Coronary artery (tissue), 2 donors: ENCODE results near the gene AMBN.

Experiments used
- DNase-seq: peaks from one replicate; pipeline ENCODE4 v3.0.0-alpha.2; 2017; ENCODE audit warnings: low spot score
- H3K27ac ChIP-seq, 2 donors: fragments of 200-600 bp; sonication (generic); one replicate each; pipeline ENCODE4 v1.5.1; 2016 to 2019
- H3K4me3 ChIP-seq: fragments of 200-600 bp; sonication (generic); 2 replicates; pipeline ENCODE4 v1.5.1; 2016; ENCODE audit warnings: mild to moderate bottlenecking, moderate library complexity
- TF ChIP-seq, protein P1 (sequence below): fragments of 200-600 bp; sonication (generic); IDR thresholded peaks from one replicate; pipeline ENCODE4 v1.5.1; 2019; ENCODE audit warnings: antibody characterized with exemption

The AMBN gene

DNA sequence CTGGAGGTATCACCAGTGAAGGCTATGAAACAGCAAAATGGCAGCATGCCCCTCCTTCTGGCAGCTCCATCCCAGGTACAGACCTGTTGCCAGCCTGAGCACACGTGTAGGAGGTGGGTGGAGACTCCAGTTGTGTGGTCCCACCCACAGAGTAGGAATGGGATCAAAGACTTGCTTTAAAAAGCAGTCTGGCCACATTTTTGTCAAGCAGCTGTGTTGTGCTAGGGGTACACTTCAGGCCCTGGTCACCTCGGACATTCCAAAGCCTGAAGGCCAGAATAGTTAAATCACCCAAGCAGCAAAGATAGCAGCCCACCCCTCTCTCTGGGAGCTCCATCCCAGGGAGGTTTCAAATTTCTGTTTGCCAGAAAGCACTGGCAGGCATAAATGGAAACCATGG is 20.3 kb upstream of the AMBN start:
- DNase-seq: no peak
- Histone ChIP-seq H3K27ac (no peak overlapping the region), H3K4me3 (no peak overlapping the region)
- TF ChIP-seq, protein P1, sequence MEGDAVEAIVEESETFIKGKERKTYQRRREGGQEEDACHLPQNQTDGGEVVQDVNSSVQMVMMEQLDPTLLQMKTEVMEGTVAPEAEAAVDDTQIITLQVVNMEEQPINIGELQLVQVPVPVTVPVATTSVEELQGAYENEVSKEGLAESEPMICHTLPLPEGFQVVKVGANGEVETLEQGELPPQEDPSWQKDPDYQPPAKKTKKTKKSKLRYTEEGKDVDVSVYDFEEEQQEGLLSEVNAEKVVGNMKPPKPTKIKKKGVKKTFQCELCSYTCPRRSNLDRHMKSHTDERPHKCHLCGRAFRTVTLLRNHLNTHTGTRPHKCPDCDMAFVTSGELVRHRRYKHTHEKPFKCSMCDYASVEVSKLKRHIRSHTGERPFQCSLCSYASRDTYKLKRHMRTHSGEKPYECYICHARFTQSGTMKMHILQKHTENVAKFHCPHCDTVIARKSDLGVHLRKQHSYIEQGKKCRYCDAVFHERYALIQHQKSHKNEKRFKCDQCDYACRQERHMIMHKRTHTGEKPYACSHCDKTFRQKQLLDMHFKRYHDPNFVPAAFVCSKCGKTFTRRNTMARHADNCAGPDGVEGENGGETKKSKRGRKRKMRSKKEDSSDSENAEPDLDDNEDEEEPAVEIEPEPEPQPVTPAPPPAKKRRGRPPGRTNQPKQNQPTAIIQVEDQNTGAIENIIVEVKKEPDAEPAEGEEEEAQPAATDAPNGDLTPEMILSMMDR: no peak

DNA sequence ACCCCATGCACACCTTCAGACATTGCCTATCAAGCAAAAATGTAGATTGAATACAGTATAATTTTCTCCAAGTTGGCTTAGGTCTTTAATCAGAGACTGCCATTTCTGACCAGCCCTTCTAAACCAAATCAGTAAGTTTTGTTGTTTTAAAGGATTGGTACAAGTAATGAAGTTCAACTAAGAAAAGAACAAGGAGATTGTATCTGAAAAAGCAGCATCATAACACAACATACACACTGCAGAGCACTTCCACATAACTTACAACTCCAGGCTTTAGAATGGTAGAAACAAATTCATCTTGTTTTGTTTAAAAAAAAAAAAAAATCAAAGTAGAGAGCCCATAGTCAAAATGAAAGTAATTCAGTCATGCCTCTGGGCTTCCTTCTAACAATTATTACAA is 16.1 kb upstream of the AMBN start:
- Histone ChIP-seq H3K27ac (no peak overlapping the region), H3K4me3 (no peak overlapping the region)
- TF ChIP-seq, protein P1: no peak
- DNase-seq: no peak

DNA sequence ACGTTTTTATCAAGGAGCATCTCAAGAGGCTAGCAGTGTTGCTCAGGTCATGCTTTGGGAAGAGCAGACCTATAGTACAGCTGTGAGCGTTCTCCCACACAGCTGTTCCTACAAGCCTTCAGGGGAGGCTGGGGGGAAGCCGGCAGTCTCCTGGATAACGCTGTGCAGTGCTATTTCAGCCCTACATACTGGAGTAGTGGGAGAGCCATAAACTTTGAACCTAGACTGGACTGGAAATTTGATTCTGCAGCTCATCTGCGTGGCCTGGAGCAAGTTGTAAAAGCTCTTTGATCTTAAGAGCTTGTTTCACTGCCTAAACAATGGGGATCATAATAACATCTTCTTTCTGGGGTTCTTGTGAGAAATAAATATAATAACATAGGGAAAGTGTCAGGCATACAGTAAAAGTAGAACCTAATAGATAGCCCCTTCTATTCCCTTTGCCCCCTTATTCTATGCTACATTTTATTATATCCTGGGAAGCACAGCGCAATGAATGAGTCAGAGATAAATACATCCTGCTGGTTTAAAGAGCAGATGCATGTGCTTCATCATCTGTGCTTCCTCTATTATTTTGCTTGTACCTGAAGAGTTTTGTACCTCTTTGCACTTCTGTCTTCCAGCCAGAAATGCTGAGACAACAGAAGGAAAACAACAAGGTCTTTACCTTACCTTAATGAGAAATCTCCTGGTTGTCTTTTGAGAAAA is 14.7 kb upstream of the AMBN start:
- TF ChIP-seq, protein P1: no peak
- no peak overlapping the region for H3K4me3 ChIP-seq
- no peak overlapping the region for H3K27ac ChIP-seq
- no peak for DNase-seq

DNA sequence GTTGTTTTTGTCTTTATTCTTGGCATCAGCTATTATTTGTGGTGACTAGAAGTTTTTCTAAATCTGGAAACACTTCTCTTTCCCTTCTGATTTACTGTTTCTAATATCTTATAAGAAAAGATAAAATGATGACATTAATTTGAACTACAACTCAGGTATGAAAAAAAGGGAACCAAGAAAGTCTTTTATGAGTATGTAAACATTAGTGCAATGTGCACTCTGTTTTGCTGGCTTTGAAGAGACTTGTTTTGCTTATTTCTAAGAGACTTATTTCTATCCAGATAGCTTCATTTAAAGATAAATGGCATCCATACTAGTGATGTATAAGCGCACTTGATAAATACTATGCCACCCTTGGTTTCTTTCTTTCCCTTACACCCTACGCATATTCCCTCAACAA is 10.1 kb upstream of the AMBN start:
- H3K4me3 ChIP-seq: no peak overlapping the region
- no peak for DNase-seq
- no peak overlapping the region for H3K27ac ChIP-seq
- TF ChIP-seq, protein P1: no peak

DNA sequence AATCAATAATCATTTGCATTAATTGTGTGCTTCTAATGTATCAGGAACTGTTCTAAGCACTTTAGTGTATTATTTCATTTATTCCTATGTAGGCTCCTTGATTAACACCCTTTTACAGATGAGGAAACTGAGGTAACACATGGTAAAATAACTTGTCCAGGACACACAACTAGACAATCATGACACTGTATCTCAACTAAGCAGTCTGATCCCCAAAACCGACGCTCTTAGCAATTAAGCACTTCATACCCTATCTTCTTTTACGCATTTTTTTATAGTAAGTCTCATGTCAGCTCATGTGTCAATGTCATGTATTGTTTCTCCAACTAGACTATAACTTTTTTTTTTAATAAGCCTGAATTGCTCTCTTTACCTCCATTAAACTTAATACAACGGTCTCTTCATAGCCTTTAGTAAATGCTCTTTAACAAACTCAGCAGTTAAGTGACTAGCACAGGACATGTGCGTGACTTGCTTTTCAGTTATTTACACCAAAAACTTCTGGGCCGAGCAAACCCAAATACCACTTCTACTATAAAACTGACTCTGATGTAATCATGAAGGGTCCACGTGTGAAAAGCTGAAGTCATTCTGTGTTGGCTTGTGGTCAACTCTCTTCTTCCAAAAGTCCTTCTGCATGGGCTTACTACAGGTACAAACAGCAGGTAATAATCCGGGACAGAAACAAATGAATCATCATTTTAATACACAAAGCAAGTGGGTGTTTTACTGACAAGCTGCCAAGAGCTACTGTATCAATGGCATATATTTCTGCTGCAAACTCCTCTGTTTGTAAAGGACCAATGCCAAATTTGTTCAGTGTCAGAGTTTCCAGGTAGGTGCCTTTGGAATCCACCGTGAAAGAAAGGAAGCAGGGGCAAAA is 7.9 kb upstream of the AMBN start:
- no peak for DNase-seq
- Histone ChIP-seq H3K27ac (no peak overlapping the region), H3K4me3 (no peak overlapping the region)
- TF ChIP-seq, protein P1: no peak

DNA sequence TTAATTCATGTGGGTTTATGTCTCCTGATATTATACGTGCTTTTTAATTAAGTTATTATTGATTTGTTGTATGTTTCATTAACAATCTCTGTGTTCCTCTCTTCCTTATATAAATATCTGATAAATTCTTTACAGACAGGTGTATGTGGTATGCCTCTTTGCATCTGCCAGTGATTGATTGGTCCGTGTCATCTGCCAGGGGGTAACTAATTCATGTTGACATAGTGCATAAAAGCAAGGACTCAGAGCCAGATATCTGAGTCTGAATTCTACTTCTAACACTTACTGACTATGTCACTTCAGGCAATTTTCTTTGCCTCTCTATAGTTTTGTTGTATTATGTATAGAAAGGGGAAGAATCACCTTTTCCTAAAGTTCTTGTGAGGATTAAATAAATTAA is 5.2 kb upstream of the AMBN start:
- DNase-seq: no peak
- H3K4me3 ChIP-seq: no peak overlapping the region
- TF ChIP-seq, protein P1: no peak
- no peak overlapping the region for H3K27ac ChIP-seq
